Activated T-cell treated with anti-CD3 and anti-CD28 coated beads for 24 hours (primary cell): Measurements from ENCODE around the gene ACBD4.

Experiments
- DNase-seq: peaks from one replicate; pipeline ENCODE4 v3.0.0-alpha.2; 2020; ENCODE audit warnings: low read depth

Gene ACBD4

DNA sequence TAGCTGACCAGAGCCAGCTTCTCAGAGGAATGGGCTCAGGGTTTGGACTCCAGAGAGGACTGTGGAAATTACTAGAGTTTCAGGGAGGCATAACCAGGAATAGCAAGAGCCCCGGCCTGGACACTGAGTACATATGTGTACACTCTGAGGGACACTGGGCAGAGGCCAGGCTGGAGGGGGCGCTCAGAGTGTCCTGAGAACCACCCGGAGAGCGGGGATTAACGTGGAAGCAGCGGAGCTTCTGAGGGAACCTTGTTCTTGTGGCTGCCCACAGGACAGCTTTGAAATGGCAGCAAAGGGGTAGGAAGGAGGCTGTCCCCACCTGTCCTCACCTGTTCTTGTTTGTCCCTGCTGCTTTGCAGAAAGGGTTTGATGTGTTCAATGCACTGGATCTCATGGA is 31.0 kb upstream of the ACBD4 start:
- no peak for DNase-seq

DNA sequence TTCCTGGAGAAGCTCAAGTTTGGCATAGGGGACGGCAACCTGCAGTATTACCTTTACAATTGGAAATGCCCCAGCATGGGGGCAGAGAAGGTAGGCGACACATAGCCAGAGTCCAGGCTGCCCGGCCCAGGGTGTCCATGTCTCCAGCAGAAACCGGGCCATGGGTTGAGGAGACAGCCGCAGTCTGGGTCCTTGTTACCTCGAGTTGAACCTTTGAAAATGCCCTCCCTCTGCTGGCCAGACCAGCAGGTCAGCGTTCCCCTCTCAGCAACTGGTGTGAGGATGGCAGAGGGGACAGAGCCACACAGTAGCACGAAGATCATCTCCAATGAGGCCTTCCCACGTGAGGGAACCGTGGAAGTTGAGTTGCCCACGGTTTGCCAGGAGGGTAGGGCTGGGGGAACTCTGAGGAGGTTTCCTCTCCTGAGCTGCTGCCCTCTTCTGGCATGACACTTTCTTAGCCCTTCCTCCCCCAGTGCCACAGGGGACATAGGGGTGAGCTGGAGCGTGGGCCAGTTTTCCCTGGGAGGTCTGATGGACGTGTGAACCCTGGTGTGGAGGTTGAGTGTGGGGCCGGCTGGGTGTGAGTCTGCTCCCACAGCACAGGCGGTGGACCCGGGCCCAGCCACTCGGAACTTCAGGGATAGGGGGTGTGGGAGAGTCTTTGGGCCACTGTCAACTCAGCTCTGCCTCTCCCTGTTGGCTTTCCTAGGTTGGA is 30.4 kb upstream of the ACBD4 start:
- no peak for DNase-seq

GRCh38 chr17:45106096-45106495 is 29.4 kb upstream of the ACBD4 start:
- no peak for DNase-seq

DNA sequence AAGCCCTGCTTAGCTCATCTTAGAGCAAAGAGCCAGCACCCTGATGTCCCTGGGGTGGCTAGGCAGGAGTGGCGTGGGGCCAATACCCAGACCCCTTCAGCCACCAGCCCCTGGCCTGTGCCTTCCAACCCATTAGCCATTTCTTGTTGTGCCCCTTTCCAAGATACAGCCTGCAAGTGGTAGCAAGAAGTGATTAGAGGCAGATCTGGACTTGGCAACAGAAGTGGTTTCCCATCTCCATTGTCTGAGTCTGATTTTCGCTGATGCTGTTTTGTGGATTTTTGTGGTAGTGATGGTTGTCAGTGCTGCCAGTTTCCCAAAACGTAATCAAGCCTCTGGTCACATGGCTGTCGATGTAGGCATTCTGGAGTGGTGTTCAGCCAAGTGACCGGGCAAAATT is 28.9 kb upstream of the ACBD4 start:
- DNase-seq: no peak

DNA sequence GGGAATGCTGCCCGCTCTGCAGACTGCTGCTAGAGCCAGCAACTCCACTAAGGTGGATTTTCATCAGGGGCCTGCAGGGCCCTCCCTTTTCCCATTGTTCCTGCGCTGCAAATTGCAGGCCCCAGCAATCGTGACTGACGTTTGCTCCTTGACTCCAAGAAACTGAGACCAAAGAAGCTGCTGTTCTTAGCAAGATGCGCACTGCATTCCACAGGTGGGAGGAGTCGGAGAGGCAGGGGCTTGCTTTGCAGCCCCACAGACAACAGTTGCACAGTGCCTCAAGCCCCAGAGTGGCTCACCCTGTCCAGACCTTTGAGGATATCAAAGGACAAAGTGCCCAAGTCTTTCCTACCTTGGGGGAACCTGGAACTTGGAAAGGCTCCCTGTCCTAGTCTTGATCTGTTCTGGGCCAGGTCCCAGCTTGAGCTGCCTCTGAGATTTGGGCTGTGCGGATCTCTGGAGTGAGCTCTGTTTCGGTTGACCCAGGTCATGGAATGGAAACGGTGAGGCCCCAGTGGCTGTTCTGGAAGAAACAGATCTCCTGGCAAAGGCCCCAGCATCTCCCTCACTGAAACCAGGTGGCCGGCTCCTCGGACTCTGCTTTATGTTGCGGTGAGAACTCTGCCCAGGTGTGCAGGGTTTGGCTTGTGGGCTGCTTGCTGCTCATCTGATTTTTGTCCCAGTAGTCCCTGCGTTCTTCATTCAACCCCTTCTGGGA is 28.0 kb upstream of the ACBD4 start:
- DNase-seq: no peak

DNA sequence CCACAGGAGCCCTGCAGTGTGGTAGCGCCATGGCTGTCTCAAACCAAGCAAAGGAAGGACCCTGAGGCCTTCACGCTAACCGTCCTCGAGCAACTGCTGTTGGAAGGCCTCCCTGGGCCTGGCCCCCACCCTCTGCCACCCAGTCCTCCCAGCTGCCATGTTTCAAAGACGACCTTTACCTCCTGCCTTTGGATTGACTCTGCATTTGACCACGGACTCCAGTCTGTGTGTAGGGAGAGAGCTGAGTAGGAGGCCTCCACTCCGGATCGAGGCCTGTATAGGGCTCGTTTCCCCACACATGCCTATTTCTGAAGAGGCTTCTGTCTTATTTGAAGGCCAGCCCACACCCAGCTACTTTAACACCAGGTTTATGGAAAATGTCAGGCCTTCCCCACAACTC is 27.4 kb upstream of the ACBD4 start:
- no peak for DNase-seq

DNA sequence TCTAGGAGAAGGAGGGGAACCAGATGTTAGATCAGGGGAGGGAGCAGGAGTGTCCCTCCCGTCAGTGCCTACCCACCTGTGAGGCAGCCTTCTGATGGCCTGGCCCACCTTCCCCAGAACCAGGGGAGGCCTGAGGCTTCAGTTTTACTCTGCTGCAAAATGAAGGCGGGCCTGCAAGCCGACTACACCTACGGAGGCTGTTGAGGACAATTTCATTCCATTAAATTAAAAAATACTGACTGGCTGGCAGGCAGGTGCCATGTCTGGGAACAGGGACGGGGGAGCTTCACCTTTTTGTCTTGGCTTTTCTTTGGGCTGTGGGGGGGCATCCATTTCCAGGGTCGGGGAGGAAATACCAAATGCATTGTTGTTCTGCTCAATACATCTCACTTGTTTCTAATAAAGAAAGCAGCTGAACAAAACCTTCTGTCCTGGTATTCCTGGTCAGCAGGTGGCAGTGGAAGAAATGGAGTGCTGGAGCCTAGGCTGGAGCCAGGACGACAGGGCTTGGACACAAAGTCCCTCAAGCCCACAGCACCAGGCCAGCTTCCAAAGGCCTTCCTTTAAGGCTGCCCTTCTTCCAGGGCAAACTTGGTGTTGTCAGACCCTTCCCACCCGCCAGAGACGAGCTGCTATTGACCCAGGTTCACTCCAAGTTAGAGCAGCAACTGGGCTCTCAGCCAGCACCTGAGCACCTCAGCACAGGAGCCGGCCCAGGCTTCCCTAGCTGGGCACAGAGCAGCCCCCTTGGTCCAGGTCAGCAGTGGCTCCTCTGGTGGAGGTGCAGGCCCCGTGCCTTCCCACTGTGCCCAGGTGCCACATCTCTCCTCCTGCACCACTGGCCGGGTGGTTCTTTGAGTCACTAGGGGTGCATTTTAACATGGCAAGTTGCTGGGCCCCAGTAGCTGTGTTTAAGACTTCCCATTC is 26.6 kb upstream of the ACBD4 start:
- DNase-seq: no peak

DNA sequence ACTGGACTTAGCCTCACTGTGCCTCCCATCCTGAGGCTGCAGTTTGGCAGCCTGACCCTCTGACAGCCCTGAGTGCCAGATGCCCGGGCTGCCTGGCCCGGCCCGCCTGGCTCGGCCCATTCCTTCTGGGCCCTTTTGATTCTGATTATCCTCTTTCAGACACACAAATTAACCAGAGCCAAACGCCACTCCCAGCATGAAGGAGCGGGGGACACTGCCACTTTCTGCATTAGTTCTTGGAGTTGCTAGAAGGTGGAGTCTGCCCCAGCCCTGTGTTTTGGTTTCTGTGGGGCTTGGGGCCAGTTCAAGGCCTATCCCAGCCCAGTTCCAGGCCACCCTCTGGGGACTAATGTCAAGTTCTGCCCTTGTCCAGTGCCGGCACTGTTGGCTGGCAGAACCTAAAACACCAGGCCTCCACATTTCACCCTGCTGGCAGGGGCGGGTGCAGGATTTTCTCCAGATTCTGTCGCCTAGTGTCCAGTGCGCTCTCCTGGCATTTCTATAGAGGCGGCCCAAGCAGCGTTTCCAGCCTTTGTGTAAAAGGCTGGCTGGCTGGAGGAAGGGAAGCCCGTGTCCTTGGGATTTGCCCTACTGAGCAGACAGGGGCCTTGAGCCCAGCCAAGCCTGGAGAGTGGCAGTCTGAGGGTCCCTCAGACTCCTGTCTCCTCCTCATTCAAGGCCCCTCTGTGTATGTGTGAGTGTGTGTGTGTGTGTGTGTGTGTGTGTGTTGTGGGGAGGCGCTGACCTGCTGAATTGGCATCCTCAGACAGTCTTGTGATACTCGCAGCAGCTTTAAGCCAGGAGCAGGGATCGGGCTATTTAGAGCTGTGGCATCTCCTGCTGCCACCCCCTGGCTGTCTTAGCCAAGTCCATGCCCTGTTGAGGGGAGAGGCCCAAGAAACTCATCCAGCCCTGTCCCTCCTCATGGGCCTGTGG is 24.5 kb upstream of the ACBD4 start:
- no peak for DNase-seq

GRCh38 chr17:45111850-45112249 is 23.6 kb upstream of the ACBD4 start:
- DNase-seq: no peak

DNA sequence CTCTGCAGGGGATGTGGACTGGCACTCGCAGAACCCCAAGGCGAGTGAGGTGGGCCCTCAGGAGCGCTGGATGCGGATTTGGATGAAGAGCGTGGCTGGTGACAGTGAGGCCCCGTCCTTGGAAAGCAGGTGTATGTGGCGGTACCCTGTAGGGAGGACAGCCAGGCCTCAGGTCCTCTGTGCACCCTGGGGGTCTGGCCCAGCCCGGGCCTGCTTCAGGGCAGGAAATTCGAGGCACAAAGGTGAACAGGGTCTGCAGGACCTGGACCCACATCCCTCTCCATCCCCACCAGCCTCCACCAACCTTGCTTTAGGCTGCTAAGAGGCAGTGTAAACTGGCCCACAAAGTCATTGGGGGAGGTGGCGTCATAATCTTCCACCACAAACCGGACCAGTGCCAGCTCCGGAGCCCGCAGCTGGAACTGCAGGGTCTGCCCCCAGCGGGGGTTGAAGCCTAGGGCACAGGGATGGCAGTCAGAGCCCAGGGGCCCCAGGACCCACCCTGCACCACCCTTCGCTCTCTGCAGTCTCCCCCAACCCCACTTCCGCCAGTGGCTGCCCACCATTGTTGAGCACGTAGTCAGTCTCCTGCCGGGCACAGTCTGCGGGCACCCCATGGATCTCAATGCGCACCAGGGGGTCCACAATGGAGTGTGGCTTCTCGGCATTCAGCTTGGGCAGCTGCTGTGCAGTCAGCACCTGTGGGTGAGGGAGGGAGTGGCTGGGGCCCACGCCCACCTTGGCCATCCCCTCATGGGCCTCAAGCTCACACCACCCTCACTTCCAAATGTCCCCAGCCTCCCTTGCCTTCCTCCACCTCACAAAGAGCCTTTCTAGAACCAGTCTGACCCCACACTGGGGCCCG is 22.7 kb upstream of the ACBD4 start:
- no peak for DNase-seq

GRCh38 chr17:45113424-45113754 is 22.1 kb upstream of the ACBD4 start:
- no peak for DNase-seq

- no peak for DNase-seq
These were observed 21.2 kb upstream of the ACBD4 start for GRCh38 chr17:45114117-45114932.

DNA sequence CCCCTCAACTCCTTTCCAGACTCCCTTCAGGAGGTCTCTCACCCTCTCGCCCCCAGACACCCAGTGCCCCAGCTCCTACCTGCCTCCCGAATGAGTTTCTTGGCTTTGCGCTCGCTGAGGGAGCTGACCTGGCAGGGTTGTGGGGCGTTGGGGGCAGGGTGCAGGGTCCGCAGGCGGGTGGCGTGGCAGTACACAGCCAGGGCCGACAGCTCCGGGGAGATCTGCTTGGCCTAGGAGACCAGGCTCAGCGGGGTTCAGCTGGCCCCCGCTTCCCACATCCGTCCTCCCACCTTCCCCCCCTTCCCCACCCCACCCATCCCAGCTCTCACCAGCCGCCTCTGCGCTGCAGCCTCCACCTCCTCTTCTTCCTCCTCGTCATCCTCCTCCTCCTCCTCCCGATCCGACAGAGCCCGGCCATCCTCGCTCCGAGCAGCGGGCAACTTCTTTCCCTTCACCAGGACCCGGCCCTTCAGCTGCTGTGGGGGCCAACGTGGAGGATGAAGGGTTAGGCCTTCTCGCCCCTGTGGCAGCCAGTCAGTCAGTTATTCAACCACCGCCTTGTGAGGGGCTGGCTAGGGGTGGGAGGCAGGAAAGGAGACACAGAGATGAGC is 20.4 kb upstream of the ACBD4 start:
- DNase-seq: no peak

GRCh38 chr17:45115871-45116270 is 19.6 kb upstream of the ACBD4 start:
- no peak for DNase-seq

GRCh38 chr17:45116434-45117016 is 19.0 kb upstream of the ACBD4 start:
- DNase-seq: no peak

GRCh38 chr17:45117334-45117733 is 18.2 kb upstream of the ACBD4 start:
- no peak for DNase-seq

DNA sequence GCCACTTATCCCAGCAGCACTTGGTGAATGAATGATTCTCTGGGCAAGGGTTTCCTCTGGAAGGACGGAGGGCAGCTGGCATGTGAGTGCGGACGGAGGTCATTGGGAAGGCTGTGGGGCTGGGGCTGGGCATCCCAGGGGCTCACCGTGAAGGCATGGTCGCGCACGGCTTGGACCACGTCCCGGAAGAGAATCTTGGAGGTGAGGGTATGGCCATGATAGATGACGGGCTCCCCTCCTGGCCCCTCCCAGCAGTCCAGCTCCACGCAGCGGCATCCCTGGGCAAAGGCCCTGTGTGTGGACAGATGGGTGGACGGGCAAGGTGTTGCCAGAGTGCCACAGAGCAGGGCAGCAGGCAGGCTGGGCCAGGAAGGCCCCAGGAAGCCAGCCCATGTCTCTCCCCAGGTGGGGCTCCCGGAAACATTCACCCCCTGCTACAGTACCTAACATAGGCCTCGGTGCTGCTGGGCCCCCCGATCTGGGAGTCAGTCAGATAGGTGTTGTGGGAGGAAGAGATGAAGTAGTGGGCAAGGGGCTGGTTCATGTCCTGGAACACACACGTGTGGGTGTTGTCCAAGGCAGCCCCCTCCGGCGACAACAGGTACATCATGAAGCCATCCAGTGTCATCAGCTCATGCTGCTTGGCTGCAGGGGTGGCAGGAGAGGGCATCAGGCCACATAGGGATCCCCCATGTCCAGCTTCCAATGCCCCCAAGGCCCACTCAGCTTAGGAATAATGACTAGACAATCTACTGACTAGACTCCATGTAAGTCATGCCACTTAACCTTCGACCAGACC is 17.4 kb upstream of the ACBD4 start:
- DNase-seq: no peak

DNA sequence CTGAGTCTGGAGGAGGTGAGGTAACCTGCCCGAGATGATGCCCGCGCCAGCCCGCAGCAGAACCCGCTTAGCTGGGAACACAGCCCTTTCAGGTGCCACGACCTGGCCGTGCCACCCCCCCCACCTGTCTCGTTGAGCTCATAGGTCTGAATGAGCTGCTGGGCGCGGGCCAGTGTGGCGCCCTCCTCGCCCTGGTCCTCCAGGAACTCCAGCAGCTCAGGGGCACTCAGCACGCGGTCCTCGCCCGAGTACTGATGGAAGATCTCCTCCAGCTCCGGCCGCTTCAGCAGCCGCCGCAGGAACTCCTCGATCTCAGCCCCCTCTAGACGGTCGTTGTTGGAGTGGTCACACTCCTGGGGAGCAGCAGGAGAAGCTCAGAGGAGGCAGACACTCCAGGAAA is 16.8 kb upstream of the ACBD4 start:
- no peak for DNase-seq
